ENCODE results near the gene ATL1.

ATL1 gene

GRCh38 chr14:50560931-50561285 is 963 bp downstream of the ATL1 start:
- DNase-seq: peak; percentile 85
- no peaks in the 10 kb centered on the region for H3K27me3 ChIP-seq (ENCODE audit: insufficient read depth, low read depth, severe bottlenecking)
- no peaks in the 10 kb centered on the region for H3K9me3 ChIP-seq (ENCODE audit: severe bottlenecking)
- TF ChIP-seq, protein P1, sequence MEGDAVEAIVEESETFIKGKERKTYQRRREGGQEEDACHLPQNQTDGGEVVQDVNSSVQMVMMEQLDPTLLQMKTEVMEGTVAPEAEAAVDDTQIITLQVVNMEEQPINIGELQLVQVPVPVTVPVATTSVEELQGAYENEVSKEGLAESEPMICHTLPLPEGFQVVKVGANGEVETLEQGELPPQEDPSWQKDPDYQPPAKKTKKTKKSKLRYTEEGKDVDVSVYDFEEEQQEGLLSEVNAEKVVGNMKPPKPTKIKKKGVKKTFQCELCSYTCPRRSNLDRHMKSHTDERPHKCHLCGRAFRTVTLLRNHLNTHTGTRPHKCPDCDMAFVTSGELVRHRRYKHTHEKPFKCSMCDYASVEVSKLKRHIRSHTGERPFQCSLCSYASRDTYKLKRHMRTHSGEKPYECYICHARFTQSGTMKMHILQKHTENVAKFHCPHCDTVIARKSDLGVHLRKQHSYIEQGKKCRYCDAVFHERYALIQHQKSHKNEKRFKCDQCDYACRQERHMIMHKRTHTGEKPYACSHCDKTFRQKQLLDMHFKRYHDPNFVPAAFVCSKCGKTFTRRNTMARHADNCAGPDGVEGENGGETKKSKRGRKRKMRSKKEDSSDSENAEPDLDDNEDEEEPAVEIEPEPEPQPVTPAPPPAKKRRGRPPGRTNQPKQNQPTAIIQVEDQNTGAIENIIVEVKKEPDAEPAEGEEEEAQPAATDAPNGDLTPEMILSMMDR (IDR thresholded peaks at IDR 0.05; ENCODE audit: low read depth, low read length): no peak
- H3K36me3 ChIP-seq: 0 out of 2 replicates have a peak, but pooled peaks cover 3% of the 10 kb centered on the region
- H3K27ac ChIP-seq: peak overlapping the region; percentile 91
- peak overlapping the region; percentile 72 for H3K4me3 ChIP-seq (ENCODE audit: low read depth, low read length)

GRCh38 chr14:50562841-50563240 is 2.9 kb downstream of the ATL1 start:
- H3K9me3 ChIP-seq (ENCODE audit: severe bottlenecking): no peaks in the 10 kb centered on the region

DNA sequence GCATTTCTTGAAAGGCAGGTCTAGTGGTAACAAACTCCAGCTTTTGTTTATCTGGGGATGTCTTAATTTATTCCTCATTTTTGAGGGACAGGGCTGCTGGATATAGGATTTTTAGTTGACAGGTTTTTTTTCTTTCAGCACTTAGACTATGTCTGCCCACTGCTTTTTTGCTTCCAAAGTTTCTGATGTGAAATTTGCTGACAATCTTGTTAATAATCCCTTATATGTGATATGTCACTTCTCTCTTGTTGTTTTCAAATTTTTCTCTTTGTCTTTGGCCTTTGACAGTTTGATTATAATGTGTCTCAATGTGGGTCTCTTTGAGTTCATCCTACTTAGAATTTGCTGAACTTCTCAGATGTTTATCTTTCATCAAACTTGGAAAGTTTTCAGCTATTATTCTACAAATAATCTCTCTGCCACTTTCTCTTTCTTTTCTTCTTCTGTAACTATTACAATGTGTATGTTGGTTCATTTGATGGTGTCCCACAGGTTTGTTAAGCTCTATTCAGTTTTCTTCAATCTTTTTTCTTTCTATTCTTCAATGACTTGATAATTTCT is 9.8 kb downstream of the ATL1 start:
- Histone ChIP-seq H3K9me3 (ENCODE audit: severe bottlenecking) (no peaks in the 10 kb centered on the region), H3K27ac (no peak overlapping the region), H3K4me3 (ENCODE audit: low read depth, low read length) (no peak overlapping the region), H3K36me3 (no peaks in the 10 kb centered on the region), H3K27me3 (ENCODE audit: insufficient read depth, low read depth, severe bottlenecking) (no peaks in the 10 kb centered on the region)
- TF ChIP-seq, protein P1 (IDR thresholded peaks at IDR 0.05; ENCODE audit: low read depth, low read length): no peak
- DNase-seq: no peak

More at GRCh38 chr14:50562841-50563240, 2.9 kb downstream of the ATL1 start:
- DNase-seq: no peak
- Histone ChIP-seq H3K27me3 (ENCODE audit: insufficient read depth, low read depth, severe bottlenecking) (no peaks in the 10 kb centered on the region), H3K27ac (no peak overlapping the region), H3K4me3 (ENCODE audit: low read depth, low read length) (no peak overlapping the region), H3K36me3 (0 out of 2 replicates have a peak, but pooled peaks cover 3% of the 10 kb centered on the region)
- TF ChIP-seq, protein P1 (IDR thresholded peaks at IDR 0.05; ENCODE audit: low read depth, low read length): no peak

DNA sequence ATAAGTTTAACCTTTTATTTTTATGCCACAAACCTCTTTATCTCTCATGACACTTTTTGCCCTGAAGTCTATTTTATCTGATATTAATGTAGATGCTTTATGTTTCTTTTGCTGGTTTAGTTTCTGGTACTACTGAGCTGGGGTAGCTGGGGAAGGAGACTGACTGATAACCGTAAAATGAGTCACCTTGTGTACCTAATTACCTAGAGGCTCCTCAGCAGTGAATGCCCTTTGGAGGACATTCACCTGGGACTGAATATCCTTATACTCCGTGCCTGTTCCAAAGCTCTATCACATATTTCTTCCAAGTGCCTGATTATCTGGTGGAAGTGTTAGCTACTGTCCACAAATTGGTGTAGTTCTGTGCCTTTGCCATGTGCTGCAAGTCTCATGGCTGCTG is 13.9 kb downstream of the ATL1 start:
- TF ChIP-seq, protein P1 (IDR thresholded peaks at IDR 0.05; ENCODE audit: low read depth, low read length): no peak
- no peaks in the 10 kb centered on the region for H3K9me3 ChIP-seq (ENCODE audit: severe bottlenecking)
- no peak overlapping the region for H3K4me3 ChIP-seq (ENCODE audit: low read depth, low read length)
- H3K36me3 ChIP-seq: no peaks in the 10 kb centered on the region
- no peak for DNase-seq
- H3K27me3 ChIP-seq (ENCODE audit: insufficient read depth, low read depth, severe bottlenecking): no peaks in the 10 kb centered on the region
- H3K27ac ChIP-seq: no peak overlapping the region

DNA sequence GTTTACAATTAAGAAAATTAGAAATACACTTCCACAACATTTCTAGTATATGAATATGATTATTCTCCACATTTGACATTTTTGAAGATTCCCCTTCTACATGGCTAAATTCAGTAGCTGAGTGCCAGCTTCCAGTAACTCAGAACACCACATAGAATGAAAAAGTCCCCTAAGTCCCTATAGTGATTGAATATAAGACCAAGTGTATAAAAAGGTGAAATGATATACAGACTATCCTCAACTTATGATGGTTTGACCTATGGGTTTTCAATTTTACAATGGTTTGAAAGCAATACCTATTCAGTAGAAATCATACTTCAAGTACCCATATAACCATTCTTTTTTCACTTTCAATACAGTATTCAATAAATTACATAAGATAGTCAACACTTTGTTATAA is 15.8 kb downstream of the ATL1 start:
- TF ChIP-seq, protein P1 (IDR thresholded peaks at IDR 0.05; ENCODE audit: low read depth, low read length): no peak
- DNase-seq: no peak
- Histone ChIP-seq H3K27ac (no peak overlapping the region), H3K4me3 (ENCODE audit: low read depth, low read length) (no peak overlapping the region), H3K9me3 (ENCODE audit: severe bottlenecking) (no peaks in the 10 kb centered on the region), H3K27me3 (ENCODE audit: insufficient read depth, low read depth, severe bottlenecking) (no peaks in the 10 kb centered on the region), H3K36me3 (no peaks in the 10 kb centered on the region)

DNA sequence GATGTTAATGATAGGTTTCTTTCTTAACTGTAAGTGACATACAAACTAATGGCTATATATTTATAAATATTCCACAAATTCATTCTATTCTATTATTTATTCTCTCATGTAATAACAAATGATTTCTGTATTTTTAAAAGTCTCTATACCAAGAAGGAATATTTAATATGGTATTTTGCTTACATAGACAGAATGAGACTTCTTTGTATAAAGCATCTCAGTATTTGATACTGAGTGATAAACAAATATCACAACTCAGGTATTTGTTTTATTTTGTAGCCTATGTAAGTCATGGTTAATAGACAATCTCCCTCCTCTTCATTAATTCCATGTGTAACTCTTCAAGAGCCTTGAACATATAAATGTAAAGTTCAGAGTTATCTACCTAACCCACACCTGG is 18.0 kb downstream of the ATL1 start:
- no peak overlapping the region for H3K4me3 ChIP-seq (ENCODE audit: low read depth, low read length)
- TF ChIP-seq, protein P1 (IDR thresholded peaks at IDR 0.05; ENCODE audit: low read depth, low read length): no peak
- no peak for DNase-seq
- no peaks in the 10 kb centered on the region for H3K9me3 ChIP-seq (ENCODE audit: severe bottlenecking)
- H3K27me3 ChIP-seq (ENCODE audit: insufficient read depth, low read depth, severe bottlenecking): no peaks in the 10 kb centered on the region
- H3K36me3 ChIP-seq: no peaks in the 10 kb centered on the region
- no peak overlapping the region for H3K27ac ChIP-seq
